Kidney capillary endothelial cell (primary cell): ENCODE data around the gene GPC3.

ENCODE experiments used
- DNase-seq: peaks from one replicate; pipeline ENCODE4 v3.0.0-alpha.2; 2018; ENCODE audit warnings: low spot score

Gene GPC3

GRCh38 chrX:133884430-133885394 lies 100.7 kb downstream of the GPC3 start:
- DNase-seq = no peak

- no peak for DNase-seq
These were observed 103.5 kb downstream of the GPC3 start for GRCh38 chrX:133881893-133882292.

- DNase-seq = no peak
These were observed 104.4 kb downstream of the GPC3 start for GRCh38 chrX:133881007-133881406.

GRCh38 chrX:133880032-133880443 lies 105.4 kb downstream of the GPC3 start:
- no peak for DNase-seq

- DNase-seq = no peak
These were observed 106.7 kb downstream of the GPC3 start for GRCh38 chrX:133878710-133879109.

- DNase-seq = no peak
These were observed 108.7 kb downstream of the GPC3 start for GRCh38 chrX:133876646-133877045.

GRCh38 chrX:133869270-133869669 lies 116.1 kb downstream of the GPC3 start:
- no peak for DNase-seq

GRCh38 chrX:133868682-133869081 lies 116.7 kb downstream of the GPC3 start:
- DNase-seq = no peak

- DNase-seq = no peak
These were observed 117.1 kb downstream of the GPC3 start for GRCh38 chrX:133868250-133868649.

GRCh38 chrX:133865761-133866471 lies 119.5 kb downstream of the GPC3 start:
- no peak for DNase-seq

GRCh38 chrX:133864236-133864635 lies 121.2 kb downstream of the GPC3 start:
- DNase-seq = no peak

GRCh38 chrX:133859860-133860259 lies 125.5 kb downstream of the GPC3 start:
- DNase-seq = no peak

GRCh38 chrX:133859336-133859735 lies 126.1 kb downstream of the GPC3 start:
- DNase-seq = no peak

GRCh38 chrX:133857640-133858269 lies 127.6 kb downstream of the GPC3 start:
- no peak for DNase-seq

GRCh38 chrX:133856819-133857218 lies 128.6 kb downstream of the GPC3 start:
- DNase-seq = no peak

GRCh38 chrX:133854290-133854689 lies 131.1 kb downstream of the GPC3 start:
- DNase-seq = no peak

GRCh38 chrX:133852837-133853356 lies 132.5 kb downstream of the GPC3 start:
- no peak for DNase-seq

GRCh38 chrX:133852401-133852800 lies 133.0 kb downstream of the GPC3 start:
- no peak for DNase-seq

- DNase-seq = no peak
These were observed 135.0 kb downstream of the GPC3 start for GRCh38 chrX:133850399-133850798.

- no peak for DNase-seq
These were observed 135.7 kb downstream of the GPC3 start for GRCh38 chrX:133849676-133850075.

GRCh38 chrX:133847340-133847994 lies 137.9 kb downstream of the GPC3 start:
- no peak for DNase-seq

- no peak for DNase-seq
These were observed 139.1 kb downstream of the GPC3 start for GRCh38 chrX:133846311-133846710.
